Endodermal cell (in vitro differentiated cells): Measurements from ENCODE around the gene PCDHGA5. TPM values are rescaled to one million over a fixed set of nuclear protein-coding genes. Genes with fewer than 3 reads are reported as not detected.
"Not testable (repeated sequence)": the region's sequence is repeated elsewhere in the genome, so short reads cannot be mapped to it uniquely, and the experiment has no call there.

ENCODE experiments used
- DNase-seq: peaks from one replicate; pipeline ENCODE4 v3.0.0-alpha.2; 2017
- H3K27ac ChIP-seq: 2 replicates; pipeline ENCODE4 v1.5.1; 2013; ENCODE audit warnings: mild to moderate bottlenecking, low read depth, low read length, moderate library complexity
- H3K27me3 ChIP-seq: 2 replicates; pipeline ENCODE4 v1.6.1; 2013; ENCODE audit warnings: mild to moderate bottlenecking, low read length, moderate library complexity; ENCODE audit not compliant: insufficient read depth, control insufficient read depth, poor library complexity, severe bottlenecking
- H3K36me3 ChIP-seq: 2 replicates; pipeline ENCODE4 v1.7.0; 2013; ENCODE audit warnings: mild to moderate bottlenecking, low read length, moderate library complexity; ENCODE audit not compliant: control insufficient read depth, insufficient read depth
- H3K4me1 ChIP-seq: one replicate; pipeline ENCODE4 v1.7.0; 2013; ENCODE audit warnings: low read length; ENCODE audit not compliant: control insufficient read depth, insufficient read depth
- H3K4me3 ChIP-seq: 2 replicates; pipeline ENCODE4 v1.5.1; 2013; ENCODE audit warnings: mild to moderate bottlenecking, low read length, moderate library complexity
- H3K9ac ChIP-seq: 2 replicates; pipeline ENCODE4 v1.6.1; 2013; ENCODE audit warnings: mild to moderate bottlenecking, low read length, moderate library complexity; ENCODE audit not compliant: poor library complexity, severe bottlenecking; ENCODE audit errors: extremely low read depth
- H3K9me3 ChIP-seq: 2 replicates; pipeline ENCODE4 v1.6.1; 2013; ENCODE audit warnings: mild to moderate bottlenecking, low read length, moderate library complexity; ENCODE audit not compliant: control insufficient read depth
- H3K27ac Mint-ChIP-seq: 2 replicates; pipeline ENCODE4 v1.8.0; 2020; ENCODE audit warnings: mixed read lengths
- H3K27me3 Mint-ChIP-seq: 2 replicates; pipeline ENCODE4 v1.8.0; 2021; ENCODE audit warnings: mild to moderate bottlenecking, mixed read lengths; ENCODE audit not compliant: insufficient read depth
- H3K36me3 Mint-ChIP-seq: 2 replicates; pipeline ENCODE4 v1.8.0; 2020; ENCODE audit warnings: low read depth, mixed read lengths
- H3K4me1 Mint-ChIP-seq: 2 replicates; pipeline ENCODE4 v1.8.0; 2020; ENCODE audit warnings: mixed read lengths
- H3K4me3 Mint-ChIP-seq: 2 replicates; pipeline ENCODE4 v1.8.0; 2020; ENCODE audit warnings: mild to moderate bottlenecking, moderate library complexity, mixed read lengths
- H3K9me3 Mint-ChIP-seq: 2 replicates; pipeline ENCODE4 v1.8.0; 2020; ENCODE audit warnings: mild to moderate bottlenecking, mixed read lengths
- WGBS, 2 experiments: methylation state at CpG; one replicate each; pipeline versions ENCODE4 v1.1.5 to v1.1.7; 2013; ENCODE audit warnings: missing lambda C conversion rate in 2 of 2, mixed read lengths in 1 of 2; ENCODE audit not compliant: insufficient coverage in 1 of 2, insufficient read length in 1 of 2; 5-methylcytosine and 5-hydroxymethylcytosine counted together
- total RNA-seq, 2 donors: library from RNA; stranded (reverse); fragmentation: NEBNext Ultra II Directional in 1 of 2; extraction: Animal tissue kit (Norgen Biotek cat#: 25700) in 1 of 2; gene quantifications; 2 replicates in 1 of 2; 3 replicates in 1 of 2; pipeline ENCODE4 v1.2.1, GENCODE V29; 2021
- TF ChIP-seq, protein P1 (sequence below): fragments of 200-600 bp; sonication (generic); conservative IDR thresholded peaks from 2 replicates; pipeline ENCODE4 v1.5.0; 2021; ENCODE audit warnings: antibody characterized with exemption, mild to moderate bottlenecking

Gene PCDHGA5
- total RNA-seq, 2 donors from 2014 or later, result 0.51 to 3.0 TPM

DNA sequence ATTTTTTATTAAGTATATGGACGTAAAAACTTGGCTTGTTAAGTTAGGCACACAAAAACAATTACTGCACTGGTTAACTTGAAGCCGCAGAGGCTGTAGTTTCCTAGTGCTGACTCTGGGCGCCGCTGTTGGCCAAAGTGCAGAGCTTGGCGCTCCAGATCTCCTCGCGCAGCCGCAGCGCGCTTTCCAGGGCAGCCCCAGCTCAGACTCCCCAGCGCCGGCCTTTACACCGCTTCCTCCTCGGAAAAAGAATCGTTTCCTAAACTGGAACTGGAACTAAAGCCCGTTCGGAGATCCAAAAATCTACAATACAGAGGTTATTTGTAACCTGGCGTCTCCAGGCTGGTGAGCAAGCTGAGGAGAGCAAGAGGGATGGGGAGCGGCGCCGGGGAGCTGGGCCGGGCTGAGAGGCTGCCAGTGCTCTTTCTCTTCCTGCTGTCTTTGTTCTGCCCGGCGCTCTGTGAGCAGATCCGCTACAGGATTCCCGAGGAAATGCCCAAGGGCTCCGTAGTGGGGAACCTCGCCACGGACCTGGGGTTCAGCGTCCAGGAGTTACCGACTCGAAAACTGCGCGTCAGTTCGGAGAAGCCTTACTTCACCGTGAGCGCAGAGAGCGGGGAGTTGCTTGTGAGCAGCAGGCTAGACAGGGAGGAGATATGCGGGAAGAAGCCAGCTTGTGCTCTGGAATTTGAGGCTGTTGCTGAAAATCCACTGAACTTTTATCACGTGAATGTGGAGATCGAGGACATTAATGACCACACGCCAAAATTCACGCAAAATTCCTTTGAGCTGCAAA is 34.0 kb downstream of the PCDHGA5 start, which contains the start of gene PCDHGB5:
PCDHGB5 (plus strand) TSS at position 192 of the 796 bp plus-strand sequence; CDS start at position 373, 181 bp downstream.
- H3K36me3 Mint-ChIP-seq, result peaks cover 51% of the 10 kb centered on the region
- TF ChIP-seq, protein P1, sequence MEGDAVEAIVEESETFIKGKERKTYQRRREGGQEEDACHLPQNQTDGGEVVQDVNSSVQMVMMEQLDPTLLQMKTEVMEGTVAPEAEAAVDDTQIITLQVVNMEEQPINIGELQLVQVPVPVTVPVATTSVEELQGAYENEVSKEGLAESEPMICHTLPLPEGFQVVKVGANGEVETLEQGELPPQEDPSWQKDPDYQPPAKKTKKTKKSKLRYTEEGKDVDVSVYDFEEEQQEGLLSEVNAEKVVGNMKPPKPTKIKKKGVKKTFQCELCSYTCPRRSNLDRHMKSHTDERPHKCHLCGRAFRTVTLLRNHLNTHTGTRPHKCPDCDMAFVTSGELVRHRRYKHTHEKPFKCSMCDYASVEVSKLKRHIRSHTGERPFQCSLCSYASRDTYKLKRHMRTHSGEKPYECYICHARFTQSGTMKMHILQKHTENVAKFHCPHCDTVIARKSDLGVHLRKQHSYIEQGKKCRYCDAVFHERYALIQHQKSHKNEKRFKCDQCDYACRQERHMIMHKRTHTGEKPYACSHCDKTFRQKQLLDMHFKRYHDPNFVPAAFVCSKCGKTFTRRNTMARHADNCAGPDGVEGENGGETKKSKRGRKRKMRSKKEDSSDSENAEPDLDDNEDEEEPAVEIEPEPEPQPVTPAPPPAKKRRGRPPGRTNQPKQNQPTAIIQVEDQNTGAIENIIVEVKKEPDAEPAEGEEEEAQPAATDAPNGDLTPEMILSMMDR, result peak; percentile 79
- H3K9ac ChIP-seq, H3K27me3 Mint-ChIP-seq, H3K4me1 ChIP-seq, DNase-seq, H3K27me3 ChIP-seq, H3K27ac ChIP-seq, H3K36me3 ChIP-seq, H3K4me1 Mint-ChIP-seq: not testable (repeated sequence)
- H3K9me3 ChIP-seq, result peaks cover 61% of the 10 kb centered on the region
- H3K27ac Mint-ChIP-seq, result peak within 1 kb of the TSS; percentile 64
- H3K4me3 Mint-ChIP-seq, result peak within 1 kb of the TSS; percentile 64
- H3K9me3 Mint-ChIP-seq, result peaks cover 83% of the 10 kb centered on the region
- WGBS, 2 experiments, result 80 to 90% methylated on average over 9 to 19 of the region's 43 CpGs
- H3K4me3 ChIP-seq, result peak within 1 kb of the TSS; percentile 0

DNA sequence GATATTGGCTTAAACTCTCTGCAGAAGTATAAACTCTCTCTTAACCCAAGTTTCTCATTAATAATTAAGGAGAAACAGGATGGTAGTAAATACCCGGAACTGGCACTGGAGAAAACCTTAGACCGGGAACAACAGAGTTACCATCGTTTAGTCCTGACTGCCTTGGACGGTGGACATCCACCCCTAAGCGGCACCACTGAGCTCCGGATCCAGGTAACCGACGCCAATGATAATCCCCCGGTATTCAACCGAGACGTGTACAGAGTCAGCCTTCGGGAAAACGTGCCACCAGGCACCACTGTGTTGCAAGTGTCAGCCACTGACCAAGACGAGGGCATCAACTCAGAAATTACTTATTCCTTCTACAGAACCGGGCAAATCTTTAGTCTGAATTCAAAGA is 34.6 kb downstream of the PCDHGA5 start:
- peaks cover 83% of the 10 kb centered on the region for H3K9me3 Mint-ChIP-seq
- H3K27me3 ChIP-seq, result no peaks in the 10 kb centered on the region
- H3K4me3 ChIP-seq, result peak overlapping the region; percentile 0
- peaks cover 4% of the 10 kb centered on the region for H3K27me3 Mint-ChIP-seq
- no peaks in the 10 kb centered on the region for H3K36me3 ChIP-seq
- peak overlapping the region; percentile 64 for H3K4me3 Mint-ChIP-seq
- no peak for DNase-seq
- peaks cover 56% of the 10 kb centered on the region for H3K9me3 ChIP-seq
- H3K36me3 Mint-ChIP-seq, result peaks cover 51% of the 10 kb centered on the region
- H3K9ac ChIP-seq, result no peak overlapping the region
- 95 to 96% methylated on average over 15 of the region's 15 CpGs for WGBS, 2 experiments
- TF ChIP-seq, protein P1, result no peak
- H3K4me1 Mint-ChIP-seq, result no peaks in the 10 kb centered on the region
- no peak overlapping the region for H3K27ac Mint-ChIP-seq
- H3K4me1 ChIP-seq, result no peaks in the 10 kb centered on the region
- no peak overlapping the region for H3K27ac ChIP-seq

DNA sequence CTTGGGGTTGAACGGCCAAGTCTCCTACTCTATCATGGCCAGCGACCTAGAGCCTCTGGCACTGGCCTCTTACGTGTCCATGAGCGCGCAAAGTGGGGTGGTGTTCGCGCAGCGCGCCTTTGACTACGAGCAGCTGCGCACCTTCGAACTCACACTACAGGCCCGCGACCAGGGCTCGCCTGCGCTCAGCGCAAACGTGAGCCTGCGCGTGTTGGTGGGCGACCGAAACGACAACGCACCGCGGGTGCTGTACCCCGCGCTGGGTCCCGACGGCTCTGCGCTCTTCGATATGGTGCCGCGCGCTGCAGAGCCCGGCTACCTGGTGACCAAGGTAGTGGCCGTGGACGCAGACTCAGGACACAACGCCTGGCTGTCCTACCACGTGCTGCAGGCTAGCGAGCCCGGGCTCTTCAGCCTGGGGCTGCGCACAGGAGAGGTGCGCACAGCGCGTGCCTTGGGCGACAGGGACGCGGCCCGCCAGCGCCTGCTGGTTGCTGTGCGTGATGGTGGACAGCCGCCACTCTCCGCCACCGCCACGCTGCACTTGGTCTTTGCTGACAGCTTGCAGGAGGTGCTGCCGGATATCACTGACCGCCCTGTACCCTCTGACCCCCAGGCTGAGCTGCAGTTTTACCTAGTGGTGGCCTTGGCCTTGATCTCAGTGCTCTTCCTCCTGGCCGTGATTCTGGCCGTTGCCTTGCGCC is 35.7 kb downstream of the PCDHGA5 start:
- Histone ChIP-seq H3K9me3 (peaks cover 57% of the 10 kb centered on the region), H3K36me3 (no peaks in the 10 kb centered on the region), H3K9ac (no peak overlapping the region), H3K27me3 (no peaks in the 10 kb centered on the region), H3K4me1 (no peaks in the 10 kb centered on the region), H3K27ac (no peak overlapping the region), H3K4me3 (no peak overlapping the region)
- peaks cover 4% of the 10 kb centered on the region for H3K27me3 Mint-ChIP-seq
- H3K9me3 Mint-ChIP-seq, result peaks cover 84% of the 10 kb centered on the region
- H3K27ac Mint-ChIP-seq, result no peak overlapping the region
- 96 to 98% methylated on average over 57 to 61 of the region's 61 CpGs for WGBS, 2 experiments
- TF ChIP-seq, protein P1, result no peak
- H3K4me3 Mint-ChIP-seq, result no peak overlapping the region
- no peaks in the 10 kb centered on the region for H3K4me1 Mint-ChIP-seq
- no peak for DNase-seq
- peaks cover 52% of the 10 kb centered on the region for H3K36me3 Mint-ChIP-seq
